Fibroblast of peridontal ligament (primary cell): Measurements from ENCODE around the gene CDH24.

Experiments
- DNase-seq: peaks from one replicate; pipeline ENCODE4 v3.0.0-alpha.2; 2010; ENCODE audit errors: extremely low read depth

CDH24 gene

GRCh38 chr14:23043754-23044153 is 13.6 kb downstream of the CDH24 start:
- DNase-seq: no peak

DNA sequence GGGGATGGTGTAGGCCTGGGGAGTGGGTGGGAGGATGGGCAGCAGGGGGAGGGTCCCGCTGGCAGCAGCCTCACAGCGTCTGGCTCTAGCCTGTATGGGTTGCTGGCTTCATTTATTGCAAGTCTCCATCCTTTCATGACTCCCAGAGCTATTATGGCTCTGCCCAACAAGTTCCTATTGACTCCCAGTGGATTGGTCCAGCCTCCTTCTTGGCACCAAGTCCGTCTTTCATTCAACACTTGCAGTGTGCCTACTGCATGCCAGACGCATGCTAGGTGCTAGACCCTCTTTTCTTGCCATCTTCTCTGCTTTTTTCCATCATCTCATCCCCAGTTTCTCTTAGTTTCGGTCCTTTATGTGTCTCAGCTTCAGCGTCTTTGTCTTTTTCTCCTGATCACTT is 14.2 kb downstream of the CDH24 start:
- no peak for DNase-seq

GRCh38 chr14:23042162-23042965 is 15.0 kb downstream of the CDH24 start, which contains the start of gene PSMB11:
TSS of gene PSMB11 (plus strand) at chr14:23042212. CDS start at chr14:23042226, 14 bp downstream.
- no peak for DNase-seq

DNA sequence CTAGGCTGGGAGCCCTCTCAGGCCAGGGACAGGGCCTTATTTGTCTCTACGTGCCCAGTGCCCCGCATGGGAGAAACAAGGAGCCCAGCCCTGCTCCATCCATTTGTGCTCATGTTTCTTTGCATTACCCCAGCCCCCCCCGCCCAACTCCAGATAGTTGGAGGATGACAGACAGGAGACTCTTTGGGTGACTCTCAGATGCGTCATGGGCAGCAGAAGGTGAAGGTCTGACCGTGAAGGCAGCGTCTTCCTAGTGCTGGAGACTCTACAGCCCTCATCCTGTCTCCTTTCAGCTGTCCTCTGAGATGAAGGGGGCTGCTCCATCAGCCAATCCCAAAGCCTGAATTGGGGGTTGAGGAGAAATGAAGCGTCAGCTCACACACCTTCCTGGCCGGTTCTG is 15.6 kb downstream of the CDH24 start:
- DNase-seq: no peak

DNA sequence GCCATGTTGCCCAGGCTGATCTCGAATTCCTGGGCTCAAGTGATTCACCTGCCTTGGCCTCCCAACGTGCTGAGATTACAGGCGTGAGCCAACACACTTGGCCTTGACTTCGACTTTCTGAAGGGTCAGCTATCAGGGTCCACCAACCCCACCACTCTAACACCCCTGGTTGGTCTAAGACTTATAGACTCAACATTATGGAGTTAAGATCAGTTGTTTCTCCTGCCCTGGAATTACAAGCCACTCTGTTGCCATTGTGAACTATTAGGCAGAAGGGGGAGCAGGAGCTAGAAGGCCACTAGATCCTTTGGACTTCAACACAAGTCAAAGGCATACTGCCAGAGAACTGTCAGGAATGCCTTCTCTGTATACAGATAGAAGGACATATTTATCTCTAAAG is 17.2 kb downstream of the CDH24 start:
- no peak for DNase-seq

GRCh38 chr14:23035303-23036144 is 21.8 kb downstream of the CDH24 start:
- DNase-seq: no peak

DNA sequence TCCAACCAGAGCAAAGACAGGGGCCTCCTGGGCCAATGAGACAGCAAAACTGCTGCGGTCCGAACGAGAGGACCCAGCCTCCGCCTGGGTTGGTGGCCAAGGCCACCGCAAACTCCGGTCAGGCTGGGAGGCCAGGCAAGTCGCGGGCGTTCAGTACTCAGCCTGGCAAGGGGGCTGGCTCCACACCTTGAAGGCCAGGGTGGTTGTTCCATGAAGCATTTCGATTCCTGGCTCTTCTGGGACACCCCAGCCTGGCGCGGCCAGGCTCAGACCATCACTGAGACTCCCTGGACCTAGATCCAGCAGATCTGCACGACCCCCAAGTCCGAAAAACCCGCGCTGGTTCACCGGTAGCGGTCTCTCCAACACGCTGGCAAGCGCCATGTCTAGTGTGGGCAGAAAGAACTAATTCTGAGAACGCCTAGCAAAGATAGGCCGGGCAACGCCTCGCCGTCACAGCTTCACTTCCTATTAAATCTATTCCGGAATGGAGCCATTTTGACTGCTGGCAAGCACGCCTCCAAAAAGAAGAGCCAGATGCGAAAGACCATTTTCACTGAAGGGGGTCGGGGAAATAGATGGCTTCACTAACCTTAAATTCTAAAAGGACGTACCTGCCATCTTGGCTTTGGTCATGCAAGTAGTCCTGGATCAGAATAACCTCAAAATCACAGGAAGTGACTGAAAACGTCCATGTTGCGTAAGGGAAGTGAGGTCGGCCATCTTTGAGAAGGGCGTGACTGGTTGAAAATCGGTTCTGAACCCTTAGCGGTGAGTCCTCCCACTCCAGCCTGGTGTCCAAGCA is 22.6 kb downstream of the CDH24 start, which contains the start of gene PSMB5:
Gene PSMB5 (minus strand): TSS at position 403 of the 805 bp plus-strand sequence. CDS start 19 bp downstream, at position 384.
- DNase-seq: peak; percentile 96

DNA sequence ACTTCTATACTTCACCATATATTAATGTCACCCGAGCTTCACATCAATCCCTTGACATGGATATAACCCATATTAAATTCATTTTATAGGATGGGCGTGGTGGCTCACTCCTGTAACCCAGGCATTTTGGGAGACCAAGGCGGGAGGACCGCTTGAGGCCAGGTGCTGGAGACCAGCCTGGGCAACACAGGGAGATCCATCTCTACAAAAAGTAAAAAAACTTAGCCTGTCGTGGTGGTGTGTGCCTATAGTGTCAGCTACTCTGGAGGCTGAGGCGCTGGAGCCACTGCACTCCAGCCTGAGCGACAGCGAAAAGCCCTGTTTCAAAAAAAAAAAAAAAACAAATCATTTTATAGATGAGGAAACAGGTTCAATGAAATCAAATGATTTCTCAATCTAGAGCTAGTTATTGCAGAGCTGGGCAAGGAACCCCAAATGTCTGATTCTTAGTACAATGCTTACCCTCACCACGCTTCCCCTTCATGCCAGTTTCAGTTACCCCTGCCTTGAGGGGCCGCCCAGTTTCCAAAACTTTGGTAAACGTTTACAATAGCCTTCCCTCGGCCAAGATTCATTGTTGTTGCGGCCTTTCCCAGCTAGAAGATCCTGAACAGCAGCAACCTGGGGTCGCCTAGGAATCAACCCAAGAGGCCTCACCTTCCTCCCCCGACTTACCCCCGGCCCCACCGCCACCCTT is 23.4 kb downstream of the CDH24 start:
- DNase-seq: peak; percentile 19

GRCh38 chr14:23033251-23033727 is 24.0 kb downstream of the CDH24 start:
- DNase-seq: no peak

DNA sequence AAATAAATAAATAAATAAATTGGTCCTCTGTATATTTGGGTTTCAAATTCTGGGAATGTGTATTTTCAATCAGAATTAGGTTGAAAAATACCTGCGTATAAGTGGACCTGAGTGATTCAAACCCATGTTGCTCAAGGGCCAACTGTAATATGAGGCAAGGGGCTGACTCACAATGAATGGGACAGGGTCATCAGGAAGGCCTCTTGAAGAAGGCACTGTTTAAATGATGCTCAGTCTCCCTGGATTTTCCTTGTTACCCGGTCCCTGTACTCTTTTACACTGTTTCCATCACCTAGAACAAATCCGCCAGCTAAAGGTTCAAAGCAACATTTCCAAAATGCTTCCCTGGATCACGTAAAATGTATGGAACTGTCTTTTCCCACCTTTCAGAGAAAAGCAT is 26.4 kb downstream of the CDH24 start:
- DNase-seq: no peak

DNA sequence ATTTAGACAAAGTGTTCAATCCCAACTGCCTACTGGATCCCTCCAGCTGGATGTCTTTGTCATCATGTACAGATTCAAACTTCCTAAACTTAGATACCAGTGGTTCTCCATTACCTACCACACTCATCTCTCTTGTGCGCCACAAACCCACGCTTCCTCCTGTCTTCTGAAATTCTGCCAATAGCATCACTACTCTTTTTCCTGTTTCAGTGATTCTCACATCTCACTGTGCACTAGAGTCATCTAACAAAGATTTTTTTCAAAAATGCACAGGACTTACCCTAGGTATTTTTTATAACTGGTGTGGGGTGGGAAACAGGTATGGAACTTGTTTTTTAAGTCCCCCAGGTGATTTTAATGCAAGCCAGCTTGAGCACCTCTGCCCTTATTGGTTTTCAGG is 28.5 kb downstream of the CDH24 start:
- DNase-seq: no peak

DNA sequence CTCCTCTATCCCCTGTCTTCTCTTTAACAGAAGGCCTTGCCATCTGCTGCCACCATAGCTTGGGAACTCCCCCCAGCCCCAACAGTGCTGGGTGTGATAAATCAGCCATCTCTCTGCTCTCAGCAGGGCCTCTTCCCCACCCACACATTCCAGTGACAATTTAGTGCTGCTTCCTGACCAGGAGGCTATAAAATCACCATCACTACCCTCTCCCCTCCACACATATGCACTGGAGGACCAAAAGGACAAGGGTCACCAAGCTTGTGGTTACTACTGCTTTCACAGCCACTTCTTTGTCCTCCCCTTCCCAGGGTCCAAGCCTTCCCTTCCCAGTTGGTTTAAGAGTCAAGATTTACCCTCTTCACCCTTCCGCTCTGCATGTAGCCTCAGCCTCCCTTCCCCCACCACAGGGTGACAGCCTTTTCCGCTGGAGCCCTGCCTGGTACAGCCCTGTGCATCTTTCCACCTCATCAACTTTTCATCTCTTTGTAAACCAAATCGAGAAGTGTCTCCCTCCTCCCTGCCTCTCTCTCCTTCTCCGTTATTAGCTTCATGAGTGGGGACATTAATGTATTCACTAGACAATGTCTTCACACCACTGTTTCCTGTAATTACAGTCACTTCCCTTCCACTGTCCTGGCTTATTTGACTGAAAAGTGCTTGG is 32.0 kb downstream of the CDH24 start:
- DNase-seq: no peak

GRCh38 chr14:23024612-23025075 is 32.7 kb downstream of the CDH24 start:
- DNase-seq: no peak

DNA sequence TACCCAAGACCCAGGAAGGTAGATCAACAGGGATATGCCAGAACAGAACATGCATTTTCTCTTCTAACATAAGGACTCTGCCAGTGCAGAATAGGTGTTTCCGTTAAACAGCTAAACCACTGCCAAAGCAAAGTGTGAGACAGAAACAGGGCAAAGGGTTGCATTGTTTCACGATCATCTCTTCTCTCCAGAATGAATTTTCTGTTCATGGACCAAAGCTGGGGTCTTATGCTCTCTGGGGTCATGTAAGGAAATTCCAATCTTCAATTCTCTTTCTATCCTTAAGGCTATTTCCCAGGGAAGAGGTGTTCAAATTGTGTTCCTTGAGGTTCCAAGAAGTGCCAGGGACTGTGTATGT is 33.5 kb downstream of the CDH24 start:
- no peak for DNase-seq

DNA sequence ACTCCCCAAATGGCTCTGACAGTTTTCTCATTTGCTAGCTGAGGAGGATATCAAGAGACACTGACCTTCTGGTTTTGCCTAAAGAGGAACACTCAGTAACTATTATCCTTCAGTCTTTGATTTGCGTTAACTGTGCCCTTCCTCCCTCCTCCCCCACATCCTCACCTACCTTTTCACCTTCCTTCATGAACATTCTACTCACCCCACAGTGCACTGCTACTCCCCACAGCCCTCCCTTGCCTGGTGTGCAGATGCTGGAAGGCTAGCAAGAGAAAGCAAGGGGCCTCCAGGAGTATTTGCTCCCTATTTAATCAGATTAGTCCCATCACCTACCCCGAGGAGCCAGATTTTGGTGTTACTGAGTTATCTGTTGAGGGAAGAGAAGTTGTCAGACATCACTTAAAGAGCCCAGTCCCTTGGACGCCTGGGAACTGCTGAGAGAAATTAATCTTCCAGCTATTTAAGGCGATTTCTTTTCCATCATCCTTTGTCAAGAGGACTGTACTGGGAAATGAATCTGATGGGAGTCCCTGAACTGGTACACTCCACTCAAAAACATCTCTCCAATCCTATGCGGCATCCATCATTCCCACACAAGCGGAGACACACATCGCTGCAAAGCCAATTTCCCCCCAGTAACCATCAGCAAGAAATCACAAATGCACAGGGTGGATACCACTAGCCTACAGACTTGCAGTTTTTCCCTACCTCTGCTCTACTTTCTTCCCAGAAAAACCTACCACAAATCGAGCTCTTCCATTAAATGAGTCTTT is 34.1 kb downstream of the CDH24 start:
- no peak for DNase-seq

- DNase-seq: no peak
These were observed 35.4 kb downstream of the CDH24 start for GRCh38 chr14:23021889-23022442.

DNA sequence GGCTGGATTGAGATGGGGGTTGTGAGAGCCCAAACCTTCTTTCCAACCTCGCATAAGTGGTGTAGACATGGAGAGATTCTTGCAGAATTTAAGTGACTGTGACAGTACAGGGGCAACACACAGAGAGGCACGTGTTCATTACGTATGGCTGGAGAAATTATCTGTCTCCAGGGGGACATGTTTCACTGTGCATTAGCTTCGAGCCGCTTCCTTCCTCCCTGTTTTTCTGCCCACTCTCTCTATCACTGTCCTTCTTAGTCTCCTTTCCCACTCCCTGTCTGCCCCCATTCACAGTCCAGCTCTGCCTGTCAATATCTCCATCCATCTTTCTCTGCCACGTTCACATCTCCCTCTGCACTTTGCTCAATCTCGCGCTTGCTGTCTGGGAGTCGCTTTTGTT is 35.9 kb downstream of the CDH24 start:
- DNase-seq: no peak

DNA sequence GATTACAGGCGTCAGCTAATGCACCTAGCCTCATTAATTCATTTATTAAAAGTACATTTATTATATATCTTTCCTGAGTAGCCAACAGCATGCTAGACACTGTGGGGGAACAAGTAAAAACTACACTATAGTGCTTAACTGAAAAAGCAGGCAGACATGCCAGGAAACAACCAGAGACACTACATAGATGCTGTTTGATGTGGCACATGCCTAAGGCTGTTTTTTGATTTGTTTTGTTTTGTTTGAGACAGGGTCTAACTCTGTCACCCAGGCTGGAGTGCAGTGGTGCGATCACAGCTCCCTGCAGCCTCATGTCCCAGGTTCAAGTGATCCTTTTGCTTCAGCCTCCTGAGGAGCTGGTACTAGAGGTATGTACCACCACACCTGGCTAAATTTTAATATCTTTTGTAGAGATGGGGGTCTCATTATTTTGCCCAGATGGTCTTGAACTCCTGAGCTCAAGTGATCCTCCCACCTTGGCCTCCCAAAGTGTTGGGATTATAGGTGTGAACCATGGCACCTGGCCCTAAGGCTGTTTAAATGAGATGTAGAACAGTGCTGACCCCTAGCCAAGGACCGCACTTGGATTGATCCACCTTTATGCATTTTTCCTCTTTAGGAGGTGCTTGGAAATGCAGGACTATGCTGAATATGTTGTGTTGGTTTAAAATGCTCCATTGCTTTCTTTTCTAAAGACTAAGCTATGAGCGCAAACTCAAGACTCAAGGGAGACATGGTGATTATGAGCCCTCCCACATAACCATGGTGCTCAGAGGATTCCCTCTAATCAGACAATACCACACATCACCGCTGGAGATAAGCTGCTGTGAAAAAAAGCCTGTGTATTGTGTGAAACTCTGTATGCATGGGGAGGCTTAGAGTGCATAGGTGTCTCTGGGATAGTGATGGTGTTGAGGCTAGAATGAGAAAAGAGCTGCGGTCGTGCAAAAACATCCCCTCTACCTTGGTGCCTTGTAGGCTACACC is 36.9 kb downstream of the CDH24 start:
- DNase-seq: no peak
